H1 (cell line): ENCODE data around the gene TBC1D9. TPM values are rescaled to one million over a fixed set of nuclear protein-coding genes. Genes with fewer than 3 reads are reported as not detected.

Experiments
- BCL11A ChIP-seq, 2 experiments: IDR thresholded peaks; one replicate each; pipeline ENCODE4 v1.6.1; 2011; ENCODE audit warnings: low read depth in 2 of 2, low read length in 2 of 2, mild to moderate bottlenecking in 2 of 2
- CHD1 ChIP-seq: IDR thresholded peaks from 2 replicates; pipeline ENCODE4 v1.6.1; 2012; ENCODE audit warnings: low read depth, low read length, improper control_type of control experiment
- CHD2 ChIP-seq: IDR thresholded peaks from 2 replicates; pipeline ENCODE4 v1.6.1; 2012; ENCODE audit warnings: low read length, improper control_type of control experiment
- CREB1 ChIP-seq: IDR thresholded peaks from 2 replicates; pipeline ENCODE4 v1.6.1; 2012; ENCODE audit warnings: inconsistent platforms
- EGR1 ChIP-seq: IDR thresholded peaks from 2 replicates; pipeline ENCODE4 v1.6.1; 2011; ENCODE audit warnings: low read depth, low read length, borderline replicate concordance
- EZH2 ChIP-seq: fragments of 200-600 bp; sonication (generic); IDR thresholded peaks from 2 replicates; pipeline ENCODE4 v1.7.1; 2012; ENCODE audit warnings: low read depth, mild to moderate bottlenecking, moderate library complexity, low read length, inconsistent platforms; ENCODE audit not compliant: severe bottlenecking
- HDAC6 ChIP-seq: IDR thresholded peaks from one replicate; pipeline ENCODE4 v1.7.1; 2012; ENCODE audit warnings: low read depth, mild to moderate bottlenecking, inconsistent platforms, low read length, moderate library complexity
- POLR2AphosphoS5 ChIP-seq: IDR thresholded peaks from 2 replicates; pipeline ENCODE4 v1.6.1; 2011; ENCODE audit warnings: low read depth, low read length
- POU5F1 ChIP-seq: IDR thresholded peaks from 2 replicates; pipeline ENCODE4 v1.6.1; 2011; ENCODE audit warnings: low read depth, mild to moderate bottlenecking, low read length, moderate library complexity
- SAP30 ChIP-seq: fragments of 300-600 bp; sonication (generic); IDR thresholded peaks from 2 replicates; pipeline ENCODE4 v1.7.1; 2012; ENCODE audit warnings: low read length, moderate library complexity, mild to moderate bottlenecking, inconsistent platforms; ENCODE audit not compliant: insufficient read depth, insufficient replicate concordance
- SIN3A ChIP-seq, 2 experiments: IDR thresholded peaks in 1 of 2; conservative IDR thresholded peaks in 1 of 2; 2 replicates each; pipeline ENCODE4 v1.6.1; 2011 to 2012; ENCODE audit warnings: low read length in 2 of 2, improper control_type of control experiment in 1 of 2, low read depth in 1 of 2, mild to moderate bottlenecking in 1 of 2
- SP1 ChIP-seq: IDR thresholded peaks from 2 replicates; pipeline ENCODE4 v1.6.1; 2011; ENCODE audit warnings: low read depth, low read length
- SRF ChIP-seq: IDR thresholded peaks from 2 replicates; pipeline ENCODE4 v1.6.1; 2011; ENCODE audit warnings: mild to moderate bottlenecking, low read depth, low read length, moderate library complexity
- TAF7 ChIP-seq: optimal IDR thresholded peaks from 2 replicates; pipeline ENCODE3; 2011; ENCODE audit warnings: low read depth, mild to moderate bottlenecking, inconsistent platforms, low read length, moderate library complexity, borderline replicate concordance
- TBP ChIP-seq: IDR thresholded peaks from 2 replicates; pipeline ENCODE4 v1.6.1; 2011; ENCODE audit warnings: low read depth, low read length, improper control_type of control experiment
- TEAD4 ChIP-seq: IDR thresholded peaks from 2 replicates; pipeline ENCODE4 v1.6.1; 2012; ENCODE audit warnings: low read depth, low read length, inconsistent platforms, mixed read lengths
- ZNF274 ChIP-seq: IDR thresholded peaks from 2 replicates; pipeline ENCODE4 v1.7.0; 2012; ENCODE audit warnings: low read length, borderline replicate concordance; ENCODE audit errors: extremely low read depth
- polyA plus RNA-seq, 7 experiments: library from polyadenylated mRNA; depleted of rRNA in 3 of 7; stranded (reverse) in 5 of 7; unstranded in 2 of 7; fragments of >200 nt in 5 of 7; fragments of 200-250 nt in 2 of 7; gene quantifications; 1 replicate in 5 of 7; 2 replicates in 1 of 7; 4 replicates in 1 of 7; pipeline versions ENCODE4 v1.2.1 to v1.2.3, GENCODE V29; 2011 to 2013; ENCODE audit warnings: missing spikeins in 2 of 7, mixed read lengths in 2 of 7
- total RNA-seq: library from RNA; stranded (reverse); fragmentation: NEBNext Ultra II Directional; extraction: Animal tissue kit (Norgen Biotek cat#: 25700); gene quantifications from 2 replicates; pipeline ENCODE4 v1.2.1, GENCODE V29; 2021

Gene TBC1D9
- total and polyA plus RNA-seq, 2 of the 8 experiments (the other 6 are each of a cell fraction or from before 2014, with no cell fraction given) = 0.94 to 1.0 TPM

GRCh38 chr4:140756319-140757231 lies at the start of gene TBC1D9 (continued):
- TF ChIP-seq CHD1 (no peak), EGR1 (no peak), CHD2 (no peak), TEAD4 (peak; percentile 49; the same call in 1 of the 2 replicates), CREB1 (peak; percentile 32; the same call in 1 of the 2 replicates), SAP30 (no peak), SP1 (peak; percentile 78), ZNF274 (no peak), EZH2 (no peak), TBP (peak; percentile 42), HDAC6 (no peak), POU5F1 (0 out of 2 replicates have a peak, but pooled peaks have one; percentile 11), SIN3A (conservative IDR thresholded peaks at IDR 0.05 in 1 of 2, IDR thresholded peaks at IDR 0.05 in 1 of 2; ENCODE audit: low read depth in 1 of 2, low read length in 2 of 2) (peak in 1 of 2 experiments; percentile 46; a peak in 2 of 4 replicates), POLR2AphosphoS5 (peak; percentile 82), TAF7 (no peak), BCL11A (IDR thresholded peaks at IDR 0.05; ENCODE audit: low read depth in 2 of 2, low read length in 2 of 2) (no peak), SRF (no peak)
